ENCODE data around the gene ADAMTS7.
"Not testable (repeated sequence)": the region's sequence is repeated elsewhere in the genome, so short reads cannot be mapped to it uniquely, and the experiment has no call there.

Gene ADAMTS7

DNA sequence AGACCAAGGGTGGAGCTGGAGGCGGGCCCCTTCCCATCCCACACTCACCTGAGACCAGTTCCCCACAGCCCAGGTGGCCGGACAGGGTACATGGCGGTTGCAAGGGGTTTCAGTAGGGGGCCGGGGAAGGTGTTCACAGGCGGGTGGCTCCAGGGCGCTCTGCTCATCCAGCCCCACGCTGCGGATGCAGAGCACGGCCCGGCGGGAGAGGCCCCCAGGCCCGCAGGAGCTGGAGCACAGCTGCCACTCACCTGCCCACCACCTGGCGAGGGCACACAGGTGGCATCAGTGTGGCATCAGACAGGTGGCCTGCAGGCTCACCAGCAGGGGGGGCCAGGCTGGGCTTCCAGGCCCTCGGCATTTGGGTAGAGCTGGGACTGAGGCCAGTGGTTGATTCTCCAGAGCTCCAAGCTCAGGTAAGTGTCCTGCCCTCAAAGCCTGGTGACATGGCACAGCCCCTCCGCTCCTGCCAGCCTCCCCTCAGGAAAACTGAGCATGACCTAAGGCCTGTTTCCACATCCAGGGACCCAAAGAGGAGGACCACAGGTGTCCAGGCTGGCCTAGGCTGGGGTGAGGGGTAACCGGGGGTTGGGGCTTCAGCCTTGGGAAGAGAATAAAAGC lies 43.8 kb downstream of the ADAMTS7 start:
- in situ Hi-C loops (cut with MboI; ENCODE audit: low sequenced_read_pairs): no loop called here

DNA sequence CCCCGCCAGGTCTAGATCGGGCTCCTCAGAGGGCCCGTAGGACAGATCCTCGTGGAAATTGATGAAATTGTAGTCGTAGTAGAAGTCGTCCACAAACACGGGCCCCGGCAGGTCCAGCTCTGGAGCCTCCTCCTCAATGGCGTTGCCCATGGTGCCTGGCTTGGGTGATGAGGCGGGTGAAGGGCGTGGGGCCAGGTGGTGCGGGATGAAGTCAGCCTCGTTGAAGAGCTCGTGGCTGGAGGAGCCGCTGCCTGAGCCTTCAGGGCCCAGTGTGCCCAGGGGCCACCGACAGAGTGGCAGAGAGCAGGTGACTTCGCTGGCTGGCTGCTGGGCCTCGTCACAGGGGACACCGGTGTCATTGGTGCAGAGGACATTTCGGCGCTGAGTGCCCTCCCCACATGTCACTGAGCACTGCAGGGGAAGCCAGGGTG lies 44.6 kb downstream of the ADAMTS7 start:
- in situ Hi-C loops (cut with MboI; ENCODE audit: low sequenced_read_pairs): not testable (repeated sequence)

DNA sequence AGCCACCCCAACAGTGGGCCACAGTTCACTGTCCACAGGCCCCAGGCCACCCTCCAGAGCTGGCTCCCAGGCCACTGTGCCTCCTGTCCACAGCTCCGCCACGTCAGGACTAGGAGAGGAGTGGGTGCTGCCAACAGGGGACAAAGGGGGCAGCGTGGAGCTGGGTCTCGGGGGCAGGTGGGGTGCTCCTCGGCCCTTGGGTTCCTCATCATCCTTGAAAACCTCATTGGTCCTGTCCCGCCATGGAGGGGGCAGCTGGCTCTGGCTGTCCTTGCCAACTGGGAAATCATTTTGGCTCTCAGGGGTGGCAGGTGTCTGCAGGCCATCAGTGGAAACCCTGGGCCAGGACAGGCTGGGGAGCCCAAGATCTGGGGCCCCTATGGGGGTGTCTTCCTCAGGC lies 45.2 kb downstream of the ADAMTS7 start:
- in situ Hi-C loops (cut with MboI; ENCODE audit: low sequenced_read_pairs): no loop called here

DNA sequence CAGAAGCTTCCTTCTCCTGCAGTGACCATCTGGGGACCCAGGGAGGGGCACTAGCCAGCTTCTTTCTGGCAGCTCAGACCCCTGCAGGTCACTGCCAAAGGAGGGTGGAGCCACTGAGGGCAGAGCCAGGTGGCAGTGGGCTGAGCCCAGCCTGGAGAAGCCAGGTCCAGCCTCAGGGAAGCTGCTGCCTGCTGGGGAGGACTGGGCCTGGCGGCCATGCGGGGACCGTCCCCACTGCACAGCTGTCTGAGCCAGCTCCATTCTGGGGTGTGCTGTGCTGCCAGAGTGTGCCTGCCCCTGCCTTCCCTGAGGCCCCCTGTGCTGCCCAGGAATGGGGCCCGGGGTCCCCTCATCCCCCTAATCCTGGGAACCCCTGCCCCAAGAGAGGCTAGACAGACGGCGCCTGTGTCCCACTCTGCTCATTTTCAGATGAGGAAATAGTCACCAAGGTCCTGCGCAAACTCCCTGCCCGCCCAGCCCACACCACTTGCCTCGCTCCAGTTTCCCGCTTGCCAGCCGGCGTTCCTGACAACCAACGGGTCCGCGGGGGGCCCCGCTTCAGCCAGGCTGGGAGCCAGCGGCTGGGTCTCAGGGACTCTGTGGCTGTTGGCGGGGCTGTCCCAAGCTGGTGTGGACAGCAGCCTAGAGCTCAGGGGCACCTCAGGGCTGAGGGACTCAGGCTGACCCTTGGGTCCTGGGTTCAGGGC lies 46.0 kb downstream of the ADAMTS7 start:
- in situ Hi-C loops (cut with MboI; ENCODE audit: low sequenced_read_pairs): not testable (repeated sequence)

DNA sequence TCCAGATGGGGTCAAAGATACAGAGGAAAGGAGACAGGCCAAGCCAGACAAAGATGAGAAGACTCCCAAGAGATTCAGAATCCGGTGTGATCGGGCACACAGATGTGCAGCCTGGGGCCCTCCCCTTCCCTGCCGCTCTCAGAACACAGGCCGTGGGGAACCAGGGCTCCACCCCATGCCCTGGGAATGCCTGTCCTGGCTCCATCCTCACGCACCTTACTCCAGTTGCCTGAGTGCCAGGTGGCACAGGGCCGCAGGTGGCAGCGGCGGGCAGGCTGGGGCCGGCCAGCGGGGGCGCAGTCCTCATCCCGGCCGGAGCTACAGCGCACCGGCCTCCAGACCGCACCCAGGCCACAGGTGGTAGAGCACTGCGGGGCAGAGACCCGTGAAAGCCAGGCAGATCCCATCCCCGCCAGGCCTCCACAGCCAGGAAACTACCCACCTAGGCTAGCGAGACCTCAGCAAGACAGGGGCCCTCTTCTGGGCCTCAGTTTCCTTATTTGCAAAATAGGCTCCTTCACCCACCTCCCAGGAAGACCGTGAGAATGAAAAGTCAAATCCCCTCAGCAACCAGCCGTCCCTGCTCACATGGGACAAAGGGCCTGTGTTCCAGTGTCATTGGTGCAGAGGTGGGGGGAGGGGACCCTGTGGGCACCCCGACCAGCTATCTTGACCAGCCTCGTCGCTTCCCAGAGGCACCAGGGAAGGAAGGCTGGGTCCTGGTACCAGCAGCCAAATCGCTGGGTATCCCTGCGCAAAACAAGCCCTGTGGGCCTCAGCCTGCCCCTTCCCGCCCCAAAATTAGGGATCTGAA lies 46.7 kb downstream of the ADAMTS7 start:
- in situ Hi-C loops (cut with MboI; ENCODE audit: low sequenced_read_pairs): not testable (repeated sequence)

DNA sequence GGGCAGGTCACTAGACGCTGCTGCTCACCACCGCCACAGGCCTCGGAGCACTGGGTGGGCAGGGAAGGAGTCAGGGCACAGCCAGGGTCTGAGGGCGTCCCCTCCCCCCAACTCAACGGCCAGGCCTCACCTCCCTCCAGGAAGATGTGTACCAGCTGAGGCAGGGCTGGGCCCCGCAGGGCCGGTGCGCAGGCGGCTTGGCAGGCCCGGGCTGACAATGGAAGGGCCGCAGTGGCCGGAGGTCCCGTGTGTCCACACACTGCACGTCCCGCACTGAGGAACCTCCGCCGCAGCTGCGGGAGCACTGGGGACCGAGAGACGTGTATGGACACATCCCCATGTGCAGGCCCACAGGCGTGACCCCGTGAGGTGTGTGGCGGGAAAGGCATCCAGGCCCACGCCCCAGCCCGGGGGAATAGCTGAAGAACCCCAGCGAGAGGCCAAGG lies 47.4 kb downstream of the ADAMTS7 start:
- in situ Hi-C loops (cut with MboI; ENCODE audit: low sequenced_read_pairs): no loop called here

DNA sequence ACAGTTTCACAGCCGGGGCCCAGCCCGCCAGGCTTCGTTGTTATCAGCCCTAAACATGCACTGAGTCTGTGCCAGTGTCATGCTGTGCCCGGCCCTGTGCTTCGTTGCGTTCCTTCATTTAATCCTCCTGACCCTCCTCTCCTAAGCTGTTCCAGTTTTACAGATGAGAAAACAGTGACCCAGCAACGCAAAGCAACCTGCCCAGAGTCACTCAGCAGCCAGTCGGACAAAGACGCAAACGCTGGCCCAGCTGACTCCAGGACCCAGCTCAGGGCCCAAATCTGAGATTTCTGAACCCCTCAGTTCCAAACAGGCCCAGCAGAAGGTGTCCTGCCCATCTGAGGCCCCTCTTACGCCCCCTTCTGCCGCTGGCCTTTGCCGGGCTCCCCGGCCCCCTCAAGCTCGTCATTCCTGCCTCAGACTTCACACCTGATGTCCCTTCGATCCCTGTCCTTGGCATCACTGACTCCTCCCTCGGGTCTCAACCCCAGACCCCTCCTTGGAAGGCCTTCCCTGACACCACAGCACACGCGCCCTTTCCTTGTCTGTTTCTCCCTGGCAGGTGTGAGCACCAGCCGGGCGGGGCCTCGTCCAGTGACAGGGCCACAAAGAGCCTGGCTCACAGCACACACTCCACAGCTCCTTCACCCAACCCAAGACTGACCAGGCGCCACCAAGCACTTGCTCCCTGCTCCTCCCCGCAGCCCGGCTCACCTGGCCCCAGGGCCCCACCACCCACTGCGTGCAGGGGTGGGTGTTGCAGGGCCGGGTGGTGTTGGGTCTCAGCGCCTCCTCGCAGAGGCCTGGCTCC lies 48.1 kb downstream of the ADAMTS7 start:
- in situ Hi-C loops (cut with MboI; ENCODE audit: low sequenced_read_pairs): no loop called here

DNA sequence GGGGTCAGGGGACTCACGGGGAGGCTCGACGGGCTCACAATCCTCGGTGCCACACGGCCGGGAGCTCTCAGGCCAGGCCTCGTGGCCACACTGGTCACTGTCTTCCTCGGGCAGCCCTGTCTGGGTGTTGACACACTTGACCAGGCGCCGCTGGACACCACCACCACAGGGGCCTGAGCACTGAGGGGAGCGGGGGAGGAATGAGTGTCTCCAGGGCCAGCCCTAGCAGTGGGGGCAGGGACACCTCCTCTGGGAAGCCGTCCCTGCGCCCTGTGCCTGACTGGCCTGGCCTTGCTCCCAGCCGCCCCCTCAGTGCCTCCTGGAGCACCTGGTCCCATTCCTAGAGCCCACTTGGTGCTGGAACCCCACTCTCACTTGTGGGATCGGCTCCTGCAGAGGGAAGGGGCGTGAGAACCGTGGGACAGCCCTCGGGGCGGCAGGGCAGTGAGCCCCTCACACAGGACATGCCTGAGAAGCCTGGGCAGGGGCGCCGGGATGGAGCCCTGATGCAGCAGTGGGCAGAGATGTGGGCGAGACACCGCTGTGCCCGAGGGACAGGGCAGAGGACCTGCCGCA lies 48.8 kb downstream of the ADAMTS7 start:
- in situ Hi-C loops (cut with MboI; ENCODE audit: low sequenced_read_pairs): not testable (repeated sequence)

DNA sequence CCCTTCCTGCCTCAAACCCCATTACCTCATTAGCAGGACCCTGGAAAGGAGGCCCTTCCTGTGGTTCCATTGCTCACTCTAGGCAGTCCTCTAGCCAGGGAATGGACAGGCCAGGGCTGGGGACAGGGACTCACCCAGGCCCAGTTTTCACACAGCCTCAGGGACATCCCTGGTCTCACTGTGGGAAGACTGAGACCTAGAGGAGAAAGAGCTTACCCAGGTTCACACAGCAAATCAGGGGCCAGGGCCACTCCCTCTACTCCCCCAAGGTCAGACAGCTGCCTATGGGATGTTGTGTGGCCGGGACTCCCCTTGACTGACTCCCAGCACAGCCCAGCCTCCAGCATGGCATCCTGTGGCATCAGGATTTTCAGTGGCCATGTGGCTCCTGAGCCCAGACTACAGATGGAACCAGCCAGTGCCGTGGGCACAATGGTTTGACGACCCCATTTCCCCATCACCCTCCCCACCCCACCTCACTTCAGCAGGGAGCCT lies 49.3 kb downstream of the ADAMTS7 start:
- in situ Hi-C loops (cut with MboI; ENCODE audit: low sequenced_read_pairs): no loop called here

DNA sequence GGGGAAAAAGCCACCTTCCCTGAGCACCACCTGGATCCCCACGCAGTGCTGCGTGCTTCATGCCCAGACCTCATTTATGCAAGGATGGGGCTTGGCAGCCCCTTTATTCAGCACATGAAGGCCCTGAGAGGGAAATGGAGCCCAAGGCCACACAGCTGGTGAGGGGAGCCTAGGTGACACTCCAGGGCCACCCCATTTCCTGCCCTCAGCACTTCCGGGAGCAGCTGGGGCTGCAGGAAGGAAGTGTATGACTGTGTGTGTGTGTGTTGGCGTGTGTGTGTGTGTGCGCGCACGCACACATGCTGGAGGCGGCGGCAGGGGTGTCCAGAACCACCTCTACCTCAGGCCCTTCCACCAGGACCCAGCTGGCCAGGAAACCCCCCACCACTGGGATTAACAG lies 49.8 kb downstream of the ADAMTS7 start:
- in situ Hi-C loops (cut with MboI; ENCODE audit: low sequenced_read_pairs): not testable (repeated sequence)

DNA sequence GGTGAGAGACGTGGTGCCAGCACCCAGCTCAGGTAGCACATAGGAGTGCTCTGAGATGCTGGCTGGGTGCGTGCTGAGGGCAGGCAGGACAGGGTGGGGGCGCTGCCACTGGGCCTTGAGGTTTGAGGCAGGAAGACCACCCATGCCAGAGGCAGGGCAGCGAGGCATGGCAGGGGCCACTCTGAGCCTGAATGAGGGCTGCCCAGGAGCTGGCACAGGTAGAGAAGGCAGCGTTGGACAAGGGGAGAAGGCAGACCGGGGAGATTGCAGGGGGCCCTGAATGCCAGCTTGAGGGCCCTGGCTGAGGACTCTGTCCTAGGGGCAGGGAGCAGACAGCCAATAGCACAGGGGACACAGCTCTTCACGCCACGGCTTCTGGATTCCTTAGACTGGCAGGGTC lies 50.2 kb downstream of the ADAMTS7 start:
- in situ Hi-C loops (cut with MboI; ENCODE audit: low sequenced_read_pairs): no loop called here

DNA sequence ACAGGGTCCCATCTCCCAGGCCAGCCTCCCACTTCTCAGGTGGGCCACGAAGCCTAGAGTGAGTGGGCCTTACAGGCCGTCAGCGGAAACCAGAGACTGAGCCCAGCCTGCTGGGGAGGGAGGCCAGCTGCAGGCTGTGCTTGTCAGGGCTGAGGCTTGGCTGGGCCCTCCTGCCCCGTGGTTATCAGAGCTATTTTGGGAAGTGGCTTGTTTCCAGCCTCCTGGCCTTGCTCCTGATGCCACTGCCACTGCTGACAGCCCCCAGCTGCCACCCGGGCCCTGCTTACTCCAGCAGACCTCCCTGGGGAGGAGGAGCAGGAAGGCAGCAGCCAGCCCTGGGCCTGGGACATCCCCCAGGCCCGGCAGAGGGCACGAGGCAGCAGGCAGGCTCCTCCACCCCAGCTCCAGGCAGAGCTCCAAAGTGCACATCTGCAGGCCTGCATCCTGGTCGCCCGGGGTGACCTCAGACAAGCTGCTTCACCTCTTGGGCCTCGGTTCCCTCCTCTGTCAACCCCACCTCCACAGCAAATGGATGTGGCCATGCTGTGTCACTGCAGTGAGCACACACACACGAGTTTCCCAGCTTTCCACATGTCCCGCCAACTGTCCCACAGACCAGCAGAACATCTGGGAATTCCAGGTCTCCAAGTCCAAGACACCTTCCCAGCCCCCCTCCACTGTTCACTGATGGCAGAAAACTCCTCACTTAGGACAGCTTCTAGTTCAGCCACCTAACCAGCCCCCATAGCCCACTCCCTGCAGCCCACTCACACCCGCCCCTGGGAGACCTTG lies 51.0 kb downstream of the ADAMTS7 start:
- in situ Hi-C loops (cut with MboI; ENCODE audit: low sequenced_read_pairs): not testable (repeated sequence)

DNA sequence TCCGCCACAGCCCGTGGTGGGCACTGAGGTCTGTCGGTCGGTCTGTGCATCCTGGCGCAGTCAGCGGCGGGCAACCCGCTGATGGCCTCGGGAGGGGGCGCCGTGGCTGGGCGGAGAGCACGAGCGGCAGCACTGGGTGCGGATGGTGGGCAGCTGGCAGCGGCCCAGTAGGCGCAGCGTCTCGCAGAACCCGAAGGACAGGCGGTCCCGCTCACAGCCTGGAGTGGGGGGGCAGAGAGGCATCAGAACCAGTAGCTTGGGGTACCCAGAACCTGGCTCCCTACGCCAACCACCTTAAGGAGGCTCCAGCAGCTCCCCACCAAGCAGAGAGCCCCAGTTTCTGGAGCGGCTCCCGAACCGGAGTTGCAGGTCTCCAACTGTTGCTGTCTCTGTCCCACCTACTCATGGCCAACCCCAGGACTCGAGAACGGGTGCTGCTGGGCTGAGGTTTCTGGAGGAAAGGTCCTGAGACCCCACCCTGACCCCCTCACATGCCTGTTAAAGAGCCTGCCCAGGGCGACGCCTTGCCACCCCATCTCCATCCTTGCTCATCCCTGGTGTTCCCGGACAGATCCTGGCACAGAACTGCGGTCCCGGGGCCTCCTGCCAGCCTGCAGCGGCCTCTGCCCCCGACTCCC lies 51.8 kb downstream of the ADAMTS7 start:
- in situ Hi-C loops (cut with MboI; ENCODE audit: low sequenced_read_pairs): not testable (repeated sequence)

DNA sequence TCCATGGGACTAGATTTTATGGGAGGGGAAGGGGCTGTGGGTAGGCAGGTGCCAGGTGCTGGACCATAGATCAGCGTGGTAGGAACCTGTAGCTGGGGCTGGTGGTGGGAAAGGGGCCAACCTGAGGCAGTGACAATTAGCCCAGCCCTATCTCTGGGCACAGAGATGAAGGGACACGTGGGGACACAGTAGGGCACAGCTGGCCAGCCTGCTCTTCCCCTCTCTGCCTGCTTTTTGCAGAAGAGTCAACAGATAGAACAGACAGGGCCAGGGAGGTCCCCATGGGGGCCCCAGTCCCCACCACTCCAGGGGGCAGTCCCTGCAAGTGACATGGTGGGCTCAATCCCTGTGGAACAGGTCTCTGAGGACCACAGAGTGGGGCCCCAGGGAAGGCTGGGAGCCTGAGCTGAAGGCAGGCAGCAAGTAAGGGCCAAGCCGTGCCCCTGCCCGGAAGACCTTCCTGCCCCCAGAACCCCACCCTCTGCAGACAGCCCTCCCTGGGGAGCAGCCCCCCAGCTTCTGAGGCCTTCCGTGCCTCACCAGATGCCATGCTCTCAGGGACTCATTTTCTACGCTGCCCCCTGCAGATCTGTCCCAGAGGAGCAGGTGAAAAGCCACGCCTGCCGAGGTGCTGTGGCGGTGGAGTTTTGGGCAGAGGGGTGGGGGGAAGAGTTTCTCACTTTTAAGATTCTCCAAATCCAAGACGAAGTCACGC lies 52.6 kb downstream of the ADAMTS7 start:
- in situ Hi-C loops (cut with MboI; ENCODE audit: low sequenced_read_pairs): not testable (repeated sequence)

DNA sequence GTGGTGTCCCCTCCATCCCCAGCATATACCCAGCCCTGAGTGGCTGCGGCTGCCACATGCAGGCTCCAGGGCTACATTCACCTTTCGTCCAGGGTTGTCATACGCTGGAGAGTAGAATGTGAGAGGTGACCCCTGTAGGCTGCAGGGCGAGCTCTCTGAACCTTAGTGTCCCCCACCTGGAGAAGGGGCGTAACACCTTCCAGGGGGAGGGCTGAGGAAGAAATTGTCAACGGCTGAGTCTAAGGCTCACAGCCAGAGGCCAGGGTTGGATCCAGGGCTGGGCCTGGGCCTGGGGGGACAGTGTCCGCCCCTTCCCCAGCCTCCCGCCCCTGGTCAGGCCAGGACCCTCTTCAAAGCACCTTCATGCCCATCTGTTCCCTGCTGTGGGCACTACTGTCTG lies 53.2 kb downstream of the ADAMTS7 start:
- in situ Hi-C loops (cut with MboI; ENCODE audit: low sequenced_read_pairs): not testable (repeated sequence)

DNA sequence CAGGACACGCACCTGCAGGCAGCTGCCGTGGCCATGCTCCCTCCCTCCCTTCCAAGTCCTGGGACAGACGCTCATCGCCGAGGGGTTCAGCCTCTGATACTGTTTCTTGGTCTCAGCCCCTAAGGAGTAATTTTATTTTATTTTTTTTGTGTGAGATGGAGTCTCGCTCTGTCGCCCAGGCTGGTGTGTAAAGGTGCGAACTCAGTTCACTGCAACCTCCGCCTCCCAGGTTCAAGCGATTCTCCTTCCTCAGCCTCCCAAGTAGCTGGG lies 53.7 kb downstream of the ADAMTS7 start:
- in situ Hi-C loops (cut with MboI; ENCODE audit: low sequenced_read_pairs): no loop called here

DNA sequence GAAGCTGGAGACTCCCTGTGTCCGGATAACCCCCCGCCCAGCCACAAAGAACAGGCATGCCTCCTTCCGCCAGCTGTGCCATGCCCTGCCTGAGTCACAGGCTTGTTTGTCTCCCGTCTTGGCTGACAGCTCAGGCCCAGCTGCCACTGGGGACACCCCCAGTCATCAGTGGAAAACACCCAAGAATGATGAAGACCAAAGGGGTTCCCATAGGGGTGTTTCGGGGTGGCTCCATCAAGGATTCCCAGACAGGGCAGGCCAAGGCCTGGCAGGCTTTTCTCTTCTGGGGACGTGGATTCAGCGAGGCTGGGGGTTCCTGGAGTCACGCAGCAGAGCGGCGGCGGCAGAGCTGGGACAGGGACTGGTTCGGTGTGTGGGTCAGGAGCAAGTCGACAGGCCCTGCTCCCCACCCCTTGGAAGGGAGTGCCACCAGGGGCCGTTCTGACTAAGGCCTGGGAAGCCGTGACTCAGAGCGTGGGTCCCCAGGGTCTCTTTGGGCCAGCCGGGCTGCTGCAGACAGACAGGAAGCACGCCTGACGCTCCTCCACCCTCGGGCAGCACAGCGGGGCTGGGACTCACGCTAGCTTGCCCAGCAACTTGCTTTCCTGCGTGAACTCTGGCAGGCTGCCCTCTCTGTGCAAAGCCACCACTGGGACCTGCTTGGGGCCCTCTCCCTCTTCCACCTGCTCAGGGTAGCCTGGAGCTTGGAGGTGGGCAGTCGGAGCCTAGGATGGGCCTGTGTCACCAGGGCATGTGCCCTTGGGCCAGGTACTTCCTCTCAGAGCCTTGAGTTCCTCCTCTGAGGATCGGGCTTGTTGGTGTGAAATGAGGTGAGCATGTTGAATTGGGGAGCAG lies 54.3 kb downstream of the ADAMTS7 start:
- in situ Hi-C loops (cut with MboI; ENCODE audit: low sequenced_read_pairs): not testable (repeated sequence)
